ENCODE measurements around the gene SLC39A9. TPM values are rescaled to one million over a fixed set of nuclear protein-coding genes. Genes with fewer than 3 reads are reported as not detected.

The SLC39A9 gene
- total RNA-seq, 1 experiment from 2014 or later: 63.4 TPM

- Histone ChIP-seq H3K36me3 (ENCODE audit: control insufficient read depth, insufficient read depth, low read length) (peaks cover 10% of the 10 kb centered on the region), H3K27ac (ENCODE audit: low read length) (no peak overlapping the region), H3K4me3 (ENCODE audit: low read depth in 2 of 2, low read length in 2 of 2) (no peak overlapping the region), H3K9me3 (ENCODE audit: control insufficient read depth, insufficient read depth, low read depth, low read length) (no peaks in the 10 kb centered on the region), H3K27me3 (ENCODE audit: control insufficient read depth, insufficient read depth, low read length) (no peaks in the 10 kb centered on the region), H3K4me1 (ENCODE audit: control insufficient read depth, insufficient read depth, low read length) (no peaks in the 10 kb centered on the region)
- DNase-seq (ENCODE audit: low read depth, low spot score): no peak
- ChIA-PET CTCF (no interaction called here), POLR2A (no interaction called here)
- in situ Hi-C loops (cut with HindIII; ENCODE audit: low pct_unique_long_range_greater_than_20kb, low sequenced_read_pairs): no loop called here
- TF ChIP-seq, protein P1, sequence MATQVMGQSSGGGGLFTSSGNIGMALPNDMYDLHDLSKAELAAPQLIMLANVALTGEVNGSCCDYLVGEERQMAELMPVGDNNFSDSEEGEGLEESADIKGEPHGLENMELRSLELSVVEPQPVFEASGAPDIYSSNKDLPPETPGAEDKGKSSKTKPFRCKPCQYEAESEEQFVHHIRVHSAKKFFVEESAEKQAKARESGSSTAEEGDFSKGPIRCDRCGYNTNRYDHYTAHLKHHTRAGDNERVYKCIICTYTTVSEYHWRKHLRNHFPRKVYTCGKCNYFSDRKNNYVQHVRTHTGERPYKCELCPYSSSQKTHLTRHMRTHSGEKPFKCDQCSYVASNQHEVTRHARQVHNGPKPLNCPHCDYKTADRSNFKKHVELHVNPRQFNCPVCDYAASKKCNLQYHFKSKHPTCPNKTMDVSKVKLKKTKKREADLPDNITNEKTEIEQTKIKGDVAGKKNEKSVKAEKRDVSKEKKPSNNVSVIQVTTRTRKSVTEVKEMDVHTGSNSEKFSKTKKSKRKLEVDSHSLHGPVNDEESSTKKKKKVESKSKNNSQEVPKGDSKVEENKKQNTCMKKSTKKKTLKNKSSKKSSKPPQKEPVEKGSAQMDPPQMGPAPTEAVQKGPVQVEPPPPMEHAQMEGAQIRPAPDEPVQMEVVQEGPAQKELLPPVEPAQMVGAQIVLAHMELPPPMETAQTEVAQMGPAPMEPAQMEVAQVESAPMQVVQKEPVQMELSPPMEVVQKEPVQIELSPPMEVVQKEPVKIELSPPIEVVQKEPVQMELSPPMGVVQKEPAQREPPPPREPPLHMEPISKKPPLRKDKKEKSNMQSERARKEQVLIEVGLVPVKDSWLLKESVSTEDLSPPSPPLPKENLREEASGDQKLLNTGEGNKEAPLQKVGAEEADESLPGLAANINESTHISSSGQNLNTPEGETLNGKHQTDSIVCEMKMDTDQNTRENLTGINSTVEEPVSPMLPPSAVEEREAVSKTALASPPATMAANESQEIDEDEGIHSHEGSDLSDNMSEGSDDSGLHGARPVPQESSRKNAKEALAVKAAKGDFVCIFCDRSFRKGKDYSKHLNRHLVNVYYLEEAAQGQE (IDR thresholded peaks at IDR 0.05; ENCODE audit: insufficient read depth in 1 of 2, low read depth in 2 of 2, low read length in 1 of 2): no peak
- TF ChIP-seq POLR2AphosphoS5 (IDR thresholded peaks at IDR 0.05; ENCODE audit: low read depth, low read length): no peak
- TF ChIP-seq, protein P2, sequence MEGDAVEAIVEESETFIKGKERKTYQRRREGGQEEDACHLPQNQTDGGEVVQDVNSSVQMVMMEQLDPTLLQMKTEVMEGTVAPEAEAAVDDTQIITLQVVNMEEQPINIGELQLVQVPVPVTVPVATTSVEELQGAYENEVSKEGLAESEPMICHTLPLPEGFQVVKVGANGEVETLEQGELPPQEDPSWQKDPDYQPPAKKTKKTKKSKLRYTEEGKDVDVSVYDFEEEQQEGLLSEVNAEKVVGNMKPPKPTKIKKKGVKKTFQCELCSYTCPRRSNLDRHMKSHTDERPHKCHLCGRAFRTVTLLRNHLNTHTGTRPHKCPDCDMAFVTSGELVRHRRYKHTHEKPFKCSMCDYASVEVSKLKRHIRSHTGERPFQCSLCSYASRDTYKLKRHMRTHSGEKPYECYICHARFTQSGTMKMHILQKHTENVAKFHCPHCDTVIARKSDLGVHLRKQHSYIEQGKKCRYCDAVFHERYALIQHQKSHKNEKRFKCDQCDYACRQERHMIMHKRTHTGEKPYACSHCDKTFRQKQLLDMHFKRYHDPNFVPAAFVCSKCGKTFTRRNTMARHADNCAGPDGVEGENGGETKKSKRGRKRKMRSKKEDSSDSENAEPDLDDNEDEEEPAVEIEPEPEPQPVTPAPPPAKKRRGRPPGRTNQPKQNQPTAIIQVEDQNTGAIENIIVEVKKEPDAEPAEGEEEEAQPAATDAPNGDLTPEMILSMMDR (IDR thresholded peaks at IDR 0.05): no peak
- TF ChIP-seq TCF7L2 (IDR thresholded peaks at IDR 0.05; ENCODE audit: low read depth, low read length): no peak
- no peak for TF ChIP-seq SIN3A (IDR thresholded peaks at IDR 0.05; ENCODE audit: borderline replicate concordance, insufficient read depth, low read depth, low read length)
- no TSS peak for BruUV-seq (replicated peaks)
- intact Hi-C loops (cut with micrococcal nuclease; ENCODE audit: unreplicated experiment): no loop called here
- ATAC-seq: no peak
Measured at GRCh38 chr14:69375182-69375581, 23.3 kb upstream of the SLC39A9 start.

DNA sequence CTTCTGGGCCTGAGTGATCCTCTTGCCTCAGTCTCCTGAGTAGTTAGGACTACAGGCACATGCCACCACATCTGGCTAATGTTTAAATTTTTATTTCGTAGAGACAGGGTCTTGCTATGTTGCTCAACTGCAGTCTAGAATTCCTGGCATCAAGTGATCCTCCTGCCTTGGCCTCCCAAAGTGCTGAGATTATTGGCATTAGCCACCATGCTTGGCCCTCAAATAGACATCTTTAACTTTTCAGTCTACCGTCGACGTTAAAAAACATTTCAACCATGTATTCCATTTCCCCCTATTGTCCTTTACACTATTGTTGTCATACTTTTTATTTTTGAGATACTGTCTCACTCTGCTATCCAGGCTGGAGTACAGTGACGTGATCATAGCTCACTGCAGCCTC is 22.8 kb upstream of the SLC39A9 start:
- DNase-seq (ENCODE audit: low read depth, low spot score): no peak
- TF ChIP-seq, protein P1 (IDR thresholded peaks at IDR 0.05; ENCODE audit: insufficient read depth in 1 of 2, low read depth in 2 of 2, low read length in 1 of 2): no peak
- TF ChIP-seq, protein P2 (IDR thresholded peaks at IDR 0.05): no peak
- TF ChIP-seq SIN3A (IDR thresholded peaks at IDR 0.05; ENCODE audit: borderline replicate concordance, insufficient read depth, low read depth, low read length): no peak
- no peak for TF ChIP-seq TCF7L2 (IDR thresholded peaks at IDR 0.05; ENCODE audit: low read depth, low read length)
- TF ChIP-seq POLR2AphosphoS5 (IDR thresholded peaks at IDR 0.05; ENCODE audit: low read depth, low read length): no peak
- no TSS peak for BruUV-seq (replicated peaks)
- ChIA-PET POLR2A (no interaction called here), CTCF (no interaction called here)
- H3K27ac ChIP-seq (ENCODE audit: low read length): no peak overlapping the region
- no peak overlapping the region for H3K4me3 ChIP-seq (ENCODE audit: low read depth in 2 of 2, low read length in 2 of 2)
- no peaks in the 10 kb centered on the region for H3K4me1 ChIP-seq (ENCODE audit: control insufficient read depth, insufficient read depth, low read length)
- ATAC-seq: no peak
- in situ Hi-C loops (cut with HindIII; ENCODE audit: low pct_unique_long_range_greater_than_20kb, low sequenced_read_pairs): no loop called here
- no peaks in the 10 kb centered on the region for H3K27me3 ChIP-seq (ENCODE audit: control insufficient read depth, insufficient read depth, low read length)
- H3K9me3 ChIP-seq (ENCODE audit: control insufficient read depth, insufficient read depth, low read depth, low read length): no peaks in the 10 kb centered on the region
- peaks cover 10% of the 10 kb centered on the region for H3K36me3 ChIP-seq (ENCODE audit: control insufficient read depth, insufficient read depth, low read length)
- intact Hi-C loops (cut with micrococcal nuclease; ENCODE audit: unreplicated experiment): no loop called here

All from Panc1 (cell line).